HG02884 (cell line): ENCODE results near the gene IMMP2L.
"Not testable (repeated sequence)": the region's sequence is repeated elsewhere in the genome, so short reads cannot be mapped to it uniquely, and the experiment has no call there.

Experiments used
- ATAC-seq: cut with Tn5 transposase; IDR thresholded peaks from one replicate; pipeline ENCODE4 v1.9.1; 2021; ENCODE audit warnings: mild to moderate bottlenecking, moderate library complexity; ENCODE audit not compliant: unreplicated experiment

IMMP2L gene

DNA sequence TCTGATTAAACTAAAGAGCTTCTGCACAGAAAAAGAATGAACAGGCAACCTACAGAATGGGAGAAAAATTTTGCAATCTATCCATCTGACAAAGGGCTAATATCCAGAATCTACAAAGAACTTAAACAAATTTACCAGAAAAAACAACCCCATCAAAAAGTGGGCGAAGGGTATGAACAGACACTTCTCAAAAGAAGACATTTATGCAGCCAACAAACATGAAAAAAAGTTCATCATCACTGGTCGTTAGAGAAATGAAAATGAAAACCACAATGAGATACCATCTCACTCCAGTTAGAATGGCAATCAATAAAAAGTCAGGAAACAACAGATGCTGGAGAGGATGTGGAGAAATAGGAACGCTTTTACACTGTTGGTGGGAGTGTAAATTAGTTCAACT is 273.9 kb downstream of the IMMP2L start:
- not testable (repeated sequence) for ATAC-seq

DNA sequence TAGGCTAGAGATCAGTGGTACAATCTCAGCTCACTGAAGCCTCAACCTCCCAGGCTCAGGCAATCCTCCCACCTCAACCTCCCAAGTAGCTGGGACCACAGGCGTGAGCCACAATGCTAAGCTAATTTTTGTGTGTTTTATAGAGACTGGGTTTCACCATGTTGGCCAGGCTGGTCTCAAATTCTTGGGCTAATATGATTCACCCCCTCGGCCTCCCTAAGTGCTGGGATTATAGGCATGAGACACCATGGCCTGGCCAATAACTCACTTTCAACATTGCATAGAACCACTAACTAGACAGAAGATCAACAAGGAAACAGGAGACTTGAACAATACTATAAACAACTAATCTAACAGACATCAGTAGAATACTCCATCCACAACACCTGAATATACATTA is 279.7 kb downstream of the IMMP2L start:
- ATAC-seq, result no peak

DNA sequence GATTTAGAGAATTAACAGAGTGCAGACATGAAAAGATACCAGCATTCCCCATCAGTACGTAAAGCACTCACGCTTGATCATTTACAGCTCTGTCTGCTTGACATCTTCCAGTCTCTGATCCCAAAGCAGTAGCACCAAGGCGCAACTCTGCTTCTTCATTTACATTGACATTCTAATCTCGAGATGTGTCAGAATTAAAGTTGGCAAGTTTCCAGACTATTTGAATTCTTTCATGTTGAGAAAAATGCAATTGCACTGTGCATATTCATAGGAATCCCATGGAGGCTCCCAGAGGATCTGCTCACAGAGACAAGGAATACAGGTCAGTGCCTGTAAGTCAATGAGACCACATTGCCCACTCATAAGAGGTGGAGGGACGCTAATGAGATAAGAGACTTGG is 287.4 kb downstream of the IMMP2L start:
- no peak for ATAC-seq

DNA sequence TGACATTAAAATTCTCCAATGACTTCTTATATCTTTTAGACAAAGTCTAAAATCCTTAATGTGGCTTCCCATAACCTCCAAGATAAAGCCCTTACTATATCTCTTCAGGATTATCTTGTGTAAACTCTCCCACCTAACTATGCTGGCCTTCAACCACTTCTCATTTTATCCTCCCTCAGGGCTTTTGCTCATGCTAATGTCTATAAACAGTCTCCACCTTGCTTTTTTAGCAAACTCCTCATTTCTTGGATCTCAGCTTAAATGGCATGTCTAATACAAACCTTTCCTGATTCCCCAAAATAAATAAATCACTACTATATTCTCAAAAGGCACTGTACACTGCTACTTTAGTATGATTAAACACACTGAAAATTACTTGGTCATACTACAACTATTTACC is 290.2 kb downstream of the IMMP2L start:
- ATAC-seq, result no peak

DNA sequence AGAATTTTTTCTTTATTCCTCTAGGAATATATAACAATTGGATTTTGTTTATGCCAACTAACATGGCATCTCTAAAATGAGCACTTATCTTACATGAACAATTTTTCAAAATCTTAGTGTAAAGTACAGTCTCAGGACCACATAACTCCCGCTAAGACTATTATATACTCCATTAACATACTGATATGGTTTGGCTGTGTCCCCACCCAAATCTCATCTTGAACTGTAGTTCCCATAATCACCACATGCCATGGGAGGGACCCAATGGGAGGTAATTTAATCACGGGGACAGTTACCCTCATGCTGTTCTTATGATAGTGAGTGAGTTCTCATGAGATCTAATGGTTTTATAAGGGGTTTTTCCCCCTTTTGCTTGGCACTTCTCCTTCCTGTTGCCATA is 291.5 kb downstream of the IMMP2L start:
- not testable (repeated sequence) for ATAC-seq

- no peak for ATAC-seq
Measured at GRCh38 chr7:111268941-111269340, 293.4 kb downstream of the IMMP2L start.

GRCh38 chr7:111266613-111267012 is 295.7 kb downstream of the IMMP2L start:
- no peak for ATAC-seq

- ATAC-seq, result no peak
Measured at GRCh38 chr7:111265394-111265793, 296.9 kb downstream of the IMMP2L start.

GRCh38 chr7:111264981-111265380 is 297.3 kb downstream of the IMMP2L start:
- no peak for ATAC-seq

DNA sequence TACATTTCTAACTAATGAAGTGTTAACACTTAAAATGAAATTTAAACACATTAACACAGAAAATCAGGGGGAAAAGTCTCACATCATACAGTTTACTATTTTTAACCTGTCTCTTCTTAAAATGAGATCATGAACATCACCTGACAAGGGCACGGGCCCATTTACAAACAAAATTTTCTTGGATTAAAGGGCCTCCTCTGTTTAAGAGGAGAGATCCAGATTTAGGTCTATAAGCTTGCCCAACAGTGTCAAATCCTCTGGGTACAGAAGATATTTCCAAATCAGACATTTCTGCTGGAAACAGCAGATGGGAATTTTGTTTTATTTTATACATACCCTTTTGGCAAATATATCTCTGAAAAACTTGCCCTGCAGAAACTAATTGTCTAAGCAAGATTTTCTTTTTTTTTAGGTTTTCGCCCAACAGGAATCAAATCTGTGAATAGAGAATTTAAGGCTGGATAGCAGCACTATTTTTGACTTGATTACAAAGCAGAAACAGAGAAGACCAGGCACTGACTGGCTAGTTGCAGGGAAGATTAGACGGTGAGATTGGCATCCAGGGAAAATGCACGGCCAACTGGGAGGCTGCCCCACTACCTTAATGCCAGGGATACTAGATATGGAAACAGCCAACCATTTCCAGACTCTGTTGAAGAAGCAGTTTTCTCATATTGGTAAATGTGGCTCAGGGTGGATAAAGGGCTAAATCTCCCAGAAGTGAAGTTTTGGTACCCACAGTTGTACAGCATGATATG is 298.0 kb downstream of the IMMP2L start:
- no peak for ATAC-seq

DNA sequence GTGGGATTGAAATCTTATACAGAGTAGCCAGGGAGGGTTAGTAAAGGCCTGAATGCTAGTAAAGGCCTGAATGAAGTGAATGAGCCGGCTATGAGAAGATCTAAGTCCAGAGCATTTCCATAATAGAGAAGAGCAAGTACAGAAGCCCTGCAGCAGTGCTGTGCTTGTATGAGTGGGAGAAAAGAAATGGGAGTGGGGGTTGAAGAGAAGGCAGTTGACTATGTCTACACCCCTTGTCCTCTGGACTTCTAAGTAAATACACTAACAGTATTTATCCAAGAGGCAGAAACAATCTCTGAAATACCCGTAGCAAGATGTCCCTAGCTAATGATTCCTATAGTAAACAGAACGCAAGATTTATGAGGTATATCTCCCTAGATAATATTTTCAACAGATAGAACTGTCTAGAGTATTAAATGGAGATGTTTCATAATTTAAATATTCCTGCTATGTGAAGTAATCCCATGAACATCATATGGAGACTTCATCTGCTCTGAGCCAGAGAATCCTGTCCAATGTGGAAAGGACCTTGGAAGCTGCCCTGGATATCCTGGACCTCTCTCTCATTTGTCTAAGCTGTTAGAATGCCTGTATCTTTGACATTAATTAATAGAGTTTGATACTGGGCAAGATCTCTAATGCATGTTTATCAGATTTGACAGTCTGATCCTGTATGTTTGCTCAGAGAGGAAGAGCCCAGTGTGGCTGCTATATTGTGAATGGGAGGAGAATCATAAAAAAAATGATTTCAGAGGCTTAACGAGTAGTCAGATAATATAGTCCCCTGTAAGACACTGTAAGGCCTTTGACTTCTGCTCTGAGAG is 299.8 kb downstream of the IMMP2L start:
- no peak for ATAC-seq

DNA sequence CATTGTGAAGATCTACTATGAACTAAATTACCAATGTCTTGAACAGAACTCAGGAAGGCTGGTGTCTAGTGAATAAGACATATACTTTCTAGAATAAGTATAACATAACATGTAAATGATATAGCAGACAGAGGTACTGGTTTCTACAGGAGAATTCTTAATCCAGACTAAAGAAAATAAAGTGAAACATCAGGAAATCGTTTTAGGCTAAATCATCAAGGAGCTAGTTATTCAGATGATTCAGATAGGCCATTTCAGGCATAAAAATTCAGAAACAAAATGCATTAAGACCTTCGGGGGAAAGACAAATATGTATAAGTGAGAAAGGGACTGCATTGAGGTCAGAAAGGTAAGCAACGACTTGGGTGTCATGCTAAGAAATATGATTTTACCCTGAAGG is 300.8 kb downstream of the IMMP2L start:
- ATAC-seq, result no peak

DNA sequence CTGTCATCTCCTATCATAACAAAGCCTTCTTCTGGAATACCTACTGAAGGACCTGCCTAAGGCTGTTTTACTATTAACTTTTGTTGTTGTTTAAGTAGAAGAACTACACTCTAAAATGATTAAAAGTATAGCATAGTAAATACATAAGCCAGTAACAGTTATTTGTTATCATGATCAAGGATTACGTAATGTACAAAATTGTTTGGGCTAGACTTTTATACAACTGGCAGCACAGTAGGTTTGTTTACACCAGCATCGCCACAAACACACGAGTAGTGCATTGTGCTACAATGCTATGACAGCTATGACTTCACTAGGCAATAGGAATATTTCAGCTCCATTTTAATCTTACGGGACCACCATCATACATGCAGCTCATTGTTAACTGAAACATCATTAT is 302.3 kb downstream of the IMMP2L start:
- ATAC-seq, result no peak

- no peak for ATAC-seq
Measured at GRCh38 chr7:111256391-111256790, 305.9 kb downstream of the IMMP2L start.

DNA sequence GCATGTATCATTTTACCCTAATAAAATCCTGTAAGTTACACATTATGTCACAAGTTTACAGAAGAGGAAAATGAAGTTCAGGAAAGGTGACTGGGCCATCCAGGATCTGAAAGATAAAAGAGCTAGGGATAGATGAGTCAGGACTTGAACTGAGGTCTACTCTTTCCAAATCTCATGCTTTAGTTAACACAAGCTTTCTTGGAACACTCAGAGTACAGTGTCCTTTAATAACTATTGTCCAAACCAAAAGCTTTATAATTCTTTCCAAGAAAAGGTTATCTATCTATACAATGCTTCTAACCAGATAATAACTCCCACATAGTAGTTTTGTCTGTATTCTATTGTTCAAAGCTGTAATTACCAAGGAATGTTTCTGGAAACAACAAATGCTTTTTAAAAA is 306.7 kb downstream of the IMMP2L start:
- ATAC-seq, result no peak

- not testable (repeated sequence) for ATAC-seq
Measured at GRCh38 chr7:111251365-111251764, 310.9 kb downstream of the IMMP2L start.

- not testable (repeated sequence) for ATAC-seq
Measured at GRCh38 chr7:111249807-111250206, 312.5 kb downstream of the IMMP2L start.

GRCh38 chr7:111242141-111242755 is 320.0 kb downstream of the IMMP2L start:
- ATAC-seq, result no peak

GRCh38 chr7:111240371-111240770 is 321.9 kb downstream of the IMMP2L start:
- ATAC-seq, result peak; percentile 61

DNA sequence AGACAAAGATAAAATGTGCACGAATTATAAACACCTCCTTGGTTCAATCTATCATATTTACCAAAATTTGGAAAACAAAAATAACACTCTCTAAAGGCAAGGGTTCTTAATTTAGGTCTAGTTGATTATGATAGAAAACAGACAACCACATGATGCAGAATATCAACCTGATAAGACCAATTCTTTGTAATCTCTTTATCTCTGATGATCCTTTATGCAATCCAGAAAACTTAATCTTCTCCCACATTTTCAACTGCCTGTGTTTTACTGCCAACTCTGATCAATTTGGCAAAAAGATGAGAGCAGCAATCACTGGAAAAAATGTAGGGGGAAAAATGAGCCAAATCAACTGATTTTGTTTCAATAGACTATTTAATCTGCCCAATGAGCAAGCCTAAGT is 322.9 kb downstream of the IMMP2L start:
- no peak for ATAC-seq

DNA sequence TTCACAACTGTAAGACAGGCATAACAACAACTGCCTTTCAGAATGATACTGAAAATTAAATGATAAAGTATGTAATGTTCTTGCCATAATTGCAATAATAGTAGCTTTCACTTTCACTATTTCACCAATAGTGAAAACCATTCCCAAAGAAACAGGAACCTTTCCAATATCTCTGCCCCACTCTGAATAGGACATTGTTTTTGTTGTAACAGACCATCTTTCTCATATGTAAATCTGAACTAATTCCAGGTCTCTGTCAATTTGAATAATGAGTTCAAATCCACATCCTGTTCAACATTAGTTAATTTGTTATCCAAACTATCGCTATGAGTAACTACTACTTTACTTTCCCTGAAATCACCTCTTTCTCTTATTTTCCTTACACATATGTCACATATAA is 323.4 kb downstream of the IMMP2L start:
- no peak for ATAC-seq

GRCh38 chr7:111235709-111236108 is 326.6 kb downstream of the IMMP2L start:
- no peak for ATAC-seq
